K562 (cell line): ENCODE results near the gene HPN. TPM values are rescaled to one million over a fixed set of nuclear protein-coding genes. Genes with fewer than 3 reads are reported as not detected.

Source experiments
- ATAC-seq: fragments of 200-7000 bp; cut with Tn5 transposase; 3 replicates; pipeline ENCODE4 v1.9.1; 2020; ENCODE audit warnings: moderate library complexity
- BruUV-seq: library from RNA; stranded (reverse); fragments of 400-500 nt; replicated peaks from 2 replicates; lab custom pipeline; 2021; lab: Mats Ljungman, UMichigan
- CTCF ChIA-PET: fragments of 300-600 bp; formaldehyde crosslinking; extraction: SDS; loops from one replicate; lab custom pipeline; 2021; ENCODE audit warnings: low intra/inter-chr PET ratio; lab: Yijun Ruan, JAX
- POLR2A ChIA-PET: fragments of 300-600, 350-650 bp; sonication (Branson Sonifier 250); formaldehyde crosslinking; extraction: SDS; loops from one replicate; lab custom pipeline; 2021; ENCODE audit warnings: antibody characterized with exemption, inconsistent platforms; lab: Yijun Ruan, JAX
- DNase-seq, 4 experiments: peaks; one replicate each; pipeline versions ENCODE4 v3.0.0 to v3.0.0-alpha.2; 2011 to 2018; ENCODE audit warnings: low spot score in 3 of 4, mixed read lengths in 3 of 4; ENCODE audit errors: extremely low read depth in 1 of 4
- FAIRE-seq: peaks from 2 replicates; lab custom pipeline; 2011; peaks lifted over from hg19 to GRCh38; lab: Jason Lieb, UNC
- H2AFZ ChIP-seq: 2 replicates; pipeline ENCODE4 v1.6.0; 2011; ENCODE audit warnings: low read depth, low read length, control low read depth, inconsistent platforms
- H3K27ac ChIP-seq: fragments of 200-600 bp; 3 replicates; pipeline ENCODE4 v1.8.0; 2011; ENCODE audit warnings: low read depth, mild to moderate bottlenecking, control low read depth, inconsistent platforms, low read length, moderate library complexity, mixed read lengths; ENCODE audit errors: extremely low read depth
- H3K27me3 ChIP-seq, 2 experiments: fragments of 300-600 bp in 1 of 2; 2 replicates in 1 of 2; 3 replicates in 1 of 2; pipeline versions ENCODE4 v1.6.0 to v1.8.0; 2011; ENCODE audit warnings: inconsistent platforms in 2 of 2, low read length in 2 of 2, mild to moderate bottlenecking in 1 of 2, mixed read lengths in 1 of 2, moderate library complexity in 1 of 2; ENCODE audit not compliant: control insufficient read depth in 2 of 2, insufficient read depth in 2 of 2
- H3K36me3 ChIP-seq: fragments of 300-600 bp; 3 replicates; pipeline ENCODE4 v1.8.0; 2011; ENCODE audit warnings: mild to moderate bottlenecking, low read length, inconsistent platforms; ENCODE audit not compliant: control insufficient read depth, insufficient read depth
- H3K4me1 ChIP-seq, 2 experiments: fragments of 200-600 bp in 1 of 2; replicated peaks in 1 of 2; 2 replicates in 1 of 2; 3 replicates in 1 of 2; pipeline versions ENCODE4 v1.5.1 to v1.8.0; 2011; ENCODE audit warnings: inconsistent platforms in 2 of 2, low read length in 2 of 2, mild to moderate bottlenecking in 1 of 2, mixed read lengths in 1 of 2, moderate library complexity in 1 of 2; ENCODE audit not compliant: control insufficient read depth in 2 of 2, insufficient read depth in 2 of 2
- H3K4me2 ChIP-seq: 2 replicates; pipeline ENCODE4 v1.6.1; 2011; ENCODE audit warnings: low read length, control low read depth, inconsistent platforms, mixed read lengths; ENCODE audit not compliant: insufficient read depth
- H3K4me3 ChIP-seq: fragments of 200-600 bp; sonication (generic), shearing (Covaris generic); 2 replicates; pipeline ENCODE4 v1.5.1; 2016; ENCODE audit warnings: control low read depth, inconsistent platforms
- H3K79me2 ChIP-seq: fragments of 200-600 bp; 3 replicates; pipeline ENCODE4 v1.8.0; 2011; ENCODE audit warnings: low read length, inconsistent platforms; ENCODE audit not compliant: control insufficient read depth, insufficient read depth
- H3K9ac ChIP-seq, 2 experiments: 2 replicates each; pipeline versions ENCODE4 v1.6.0 to v1.6.1; 2011; ENCODE audit warnings: low read depth in 2 of 2, low read length in 2 of 2, control low read depth in 1 of 2, inconsistent platforms in 1 of 2, mild to moderate bottlenecking in 1 of 2, mixed read lengths in 1 of 2; ENCODE audit not compliant: insufficient read depth in 1 of 2
- H3K9me1 ChIP-seq: one replicate; pipeline ENCODE4 v1.6.0; 2011; ENCODE audit warnings: inconsistent platforms, mild to moderate bottlenecking, low read length, moderate library complexity; ENCODE audit not compliant: control insufficient read depth, insufficient read depth
- H3K9me3 ChIP-seq: replicated peaks from 2 replicates; pipeline ENCODE4 v1.5.1; 2011; ENCODE audit warnings: low read depth, low read length, inconsistent platforms; ENCODE audit not compliant: control insufficient read depth, insufficient read depth
- H4K20me1 ChIP-seq: replicated peaks from 2 replicates; pipeline ENCODE4 v1.6.1; 2011; ENCODE audit warnings: low read length, inconsistent platforms, mixed read lengths; ENCODE audit not compliant: control insufficient read depth, insufficient read depth
- CHD4 ChIP-seq: fragments of 200-600 bp; sonication (generic); IDR thresholded peaks from 3 replicates; pipeline ENCODE4 v1.6.1; 2012; ENCODE audit warnings: low read depth, mild to moderate bottlenecking, mixed read lengths, low read length, inconsistent platforms; ENCODE audit not compliant: insufficient read depth, insufficient replicate concordance, poor library complexity, severe bottlenecking
- DEAF1 ChIP-seq: fragments of 450-650 bp; formaldehyde crosslinking; IDR thresholded peaks from 2 replicates; pipeline ENCODE4 v1.4.0; 2020; ENCODE audit warnings: mild to moderate bottlenecking, moderate library complexity
- HDAC1 ChIP-seq, 2 experiments: fragments of 450-650 bp; IDR thresholded peaks; 2 replicates each; pipeline ENCODE4 v1.6.1; 2016 to 2017; ENCODE audit warnings: inconsistent platforms in 1 of 2, mild to moderate bottlenecking in 1 of 2, moderate library complexity in 1 of 2
- L3MBTL2 ChIP-seq: fragments of 450-650 bp; IDR thresholded peaks from 2 replicates; pipeline ENCODE4 v1.6.1; 2016; ENCODE audit warnings: mild to moderate bottlenecking, moderate library complexity
- NR4A1 ChIP-seq, 2 experiments: fragments of 250-450 bp in 1 of 2; fragments of 450-650 bp in 1 of 2; sonication (Bioruptor Pico) in 1 of 2; IDR thresholded peaks; 2 replicates each; pipeline versions ENCODE4 v1.4.0 to v1.6.1; 2016 to 2020; ENCODE audit warnings: mild to moderate bottlenecking in 2 of 2, missing compliant biosample characterization in 1 of 2, missing genetic modification characterization in 1 of 2, moderate library complexity in 1 of 2
- POLR2AphosphoS2 ChIP-seq: IDR thresholded peaks from 2 replicates; pipeline ENCODE4 v1.6.1; 2012; ENCODE audit warnings: low read length, improper control_type of control experiment
- RUNX1 ChIP-seq: sonication (generic); IDR thresholded peaks from 2 replicates; pipeline ENCODE4 v1.6.1; 2016; ENCODE audit warnings: antibody characterized with exemption, low read depth
- SP2 ChIP-seq: IDR thresholded peaks from 2 replicates; pipeline ENCODE4 v1.6.1; 2011; ENCODE audit warnings: mild to moderate bottlenecking, low read depth, low read length, moderate library complexity; ENCODE audit not compliant: poor library complexity, severe bottlenecking; ENCODE audit errors: extremely low read depth
- ZNF184 ChIP-seq: sonication (generic); formaldehyde crosslinking; IDR thresholded peaks from 2 replicates; pipeline ENCODE4 v1.5.0; 2020; ENCODE audit warnings: missing genetic modification reagents
- ZNF609 ChIP-seq: sonication (generic); formaldehyde crosslinking; IDR thresholded peaks from 2 replicates; pipeline ENCODE4 v1.8.1; 2023; ENCODE audit warnings: missing genetic modification reagents, mild to moderate bottlenecking, borderline replicate concordance
- WGBS: fragments of 100-300 bp; shearing (Covaris generic); methylation state at CpG from one replicate; pipeline ENCODE4 v1.1.6; 2016; ENCODE audit warnings: low coverage, mixed read lengths; ENCODE audit not compliant: insufficient coverage; ENCODE audit errors: missing lambda C conversion rate; 5-methylcytosine and 5-hydroxymethylcytosine counted together
- in situ Hi-C: fragments of 300-500 bp; cut with MboI; formaldehyde crosslinking; loops from 4 replicates; pipeline ENCODE4 v1.15.0; 2018; ENCODE audit warnings: inconsistent platforms, mixed read lengths
- intact Hi-C: fragments of 100-400 bp; cut with micrococcal nuclease; formaldehyde crosslinking; loops from 2 replicates; pipeline ENCODE4 v1.14.2; 2022
- polyA plus RNA-seq, 8 experiments: library from polyadenylated mRNA; depleted of rRNA in 4 of 8; stranded (reverse) in 5 of 8; unstranded in 3 of 8; fragments of >200 nt; fragmentation: Nextera tagmentation in 2 of 8; fragmentation: Illumina TruSeq in 1 of 8; extraction: Ambion mirVana in 2 of 8; extraction: Trizol in 1 of 8; gene quantifications; 2 replicates each; pipeline versions ENCODE4 v1.2.1 to v1.2.3, GENCODE V29; 2011 to 2014; ENCODE audit warnings: inconsistent platforms in 1 of 8, missing spikeins in 1 of 8
- total RNA-seq, 7 experiments: library from RNA; depleted of rRNA in 6 of 7; stranded (reverse); fragments of >200 nt in 6 of 7; fragmentation: Illumina TruSeq in 2 of 7; extraction: Trizol in 2 of 7; gene quantifications; 2 replicates each; pipeline versions ENCODE4 v1.2.1 to v1.2.3, GENCODE V29; 2011 to 2021; ENCODE audit warnings: low replicate concordance in 1 of 7
- TF ChIP-seq, protein P1 (sequence below): fragments of 200-800 bp; sonication (Bioruptor generic); IDR thresholded peaks from 2 replicates; pipeline ENCODE4 v1.6.1; 2017; ENCODE audit warnings: missing genetic modification characterization, missing compliant biosample characterization

The HPN gene
- total and polyA plus RNA-seq, 9 of the 15 experiments (the other 6 are each of a cell fraction or from before 2014, with no cell fraction given): 0.10 to 0.20 TPM; not detected in 7

GRCh38 chr19:35033067-35034004 is 8.2 kb upstream of the HPN start:
- H2AFZ ChIP-seq: no peak overlapping the region
- peaks cover 0 to 25% of the 10 kb centered on the region in 2 experiments; a peak in 4 of 5 replicates for H3K4me1 ChIP-seq
- DNase-seq: no peak
- no peaks in the 10 kb centered on the region for H3K79me2 ChIP-seq
- H3K9me3 ChIP-seq: no peaks in the 10 kb centered on the region
- intact Hi-C loops: no loop called here
- no peaks in the 10 kb centered on the region for H3K9me1 ChIP-seq
- in situ Hi-C loops: no loop called here
- CTCF ChIA-PET: no interaction called here
- 0 out of 2 replicates have a peak, but pooled peaks cover 3% of the 10 kb centered on the region for H4K20me1 ChIP-seq
- TF ChIP-seq DEAF1 (CRISPR knock-in tag): no peak
- TF ChIP-seq RUNX1: no peak
- TF ChIP-seq, protein P1, sequence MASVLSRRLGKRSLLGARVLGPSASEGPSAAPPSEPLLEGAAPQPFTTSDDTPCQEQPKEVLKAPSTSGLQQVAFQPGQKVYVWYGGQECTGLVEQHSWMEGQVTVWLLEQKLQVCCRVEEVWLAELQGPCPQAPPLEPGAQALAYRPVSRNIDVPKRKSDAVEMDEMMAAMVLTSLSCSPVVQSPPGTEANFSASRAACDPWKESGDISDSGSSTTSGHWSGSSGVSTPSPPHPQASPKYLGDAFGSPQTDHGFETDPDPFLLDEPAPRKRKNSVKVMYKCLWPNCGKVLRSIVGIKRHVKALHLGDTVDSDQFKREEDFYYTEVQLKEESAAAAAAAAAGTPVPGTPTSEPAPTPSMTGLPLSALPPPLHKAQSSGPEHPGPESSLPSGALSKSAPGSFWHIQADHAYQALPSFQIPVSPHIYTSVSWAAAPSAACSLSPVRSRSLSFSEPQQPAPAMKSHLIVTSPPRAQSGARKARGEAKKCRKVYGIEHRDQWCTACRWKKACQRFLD (CRISPR knock-in tag): no peak
- TF ChIP-seq ZNF184: no peak
- no peak for TF ChIP-seq NR4A1 (CRISPR knock-in tag; IDR thresholded peaks at IDR 0.05)
- TF ChIP-seq NR4A1 (tag; IDR thresholded peaks at IDR 0.05): no peak
- TF ChIP-seq POLR2AphosphoS2: no peak
- no peak for TF ChIP-seq ZNF609 (CRISPR knock-in tag)
- no peak for TF ChIP-seq HDAC1 (IDR thresholded peaks at IDR 0.05)
- TF ChIP-seq CHD4: no peak
- no peak for TF ChIP-seq SP2
- TF ChIP-seq L3MBTL2: no peak
- TF ChIP-seq, all 486 proteins: peak for 0
- ATAC-seq: no peak
- Histone ChIP-seq H3K4me3 (no peak overlapping the region), H3K36me3 (peaks cover 1% of the 10 kb centered on the region; the same call in 1 of the 3 replicates), H3K27me3 (peaks cover 2 to 17% of the 10 kb centered on the region in 2 experiments; a peak in 1 of 5 replicates), H3K9ac (no peak overlapping the region), H3K27ac (no peak overlapping the region), H3K4me2 (no peak overlapping the region)
- no TSS peak for BruUV-seq
- POLR2A ChIA-PET: interaction anchor here (2.7 kb wide), 1 partner anchor 11 kb away, joined by 8 read pairs; no protein-coding TSS in a partner anchor
- 46% methylated on average over 25 of the region's 30 CpGs for whole genome bisulfite sequencing
- no peak for FAIRE-seq
